ENCODE results near the gene SEMA3F. TPM values are rescaled to one million over a fixed set of nuclear protein-coding genes. Genes with fewer than 3 reads are reported as not detected.

The SEMA3F gene
- total and polyA plus RNA-seq, 2 donors (not counting 3 experiments of a cell fraction or from before 2014, with no cell fraction given): 65.8 to 99.1 TPM

DNA sequence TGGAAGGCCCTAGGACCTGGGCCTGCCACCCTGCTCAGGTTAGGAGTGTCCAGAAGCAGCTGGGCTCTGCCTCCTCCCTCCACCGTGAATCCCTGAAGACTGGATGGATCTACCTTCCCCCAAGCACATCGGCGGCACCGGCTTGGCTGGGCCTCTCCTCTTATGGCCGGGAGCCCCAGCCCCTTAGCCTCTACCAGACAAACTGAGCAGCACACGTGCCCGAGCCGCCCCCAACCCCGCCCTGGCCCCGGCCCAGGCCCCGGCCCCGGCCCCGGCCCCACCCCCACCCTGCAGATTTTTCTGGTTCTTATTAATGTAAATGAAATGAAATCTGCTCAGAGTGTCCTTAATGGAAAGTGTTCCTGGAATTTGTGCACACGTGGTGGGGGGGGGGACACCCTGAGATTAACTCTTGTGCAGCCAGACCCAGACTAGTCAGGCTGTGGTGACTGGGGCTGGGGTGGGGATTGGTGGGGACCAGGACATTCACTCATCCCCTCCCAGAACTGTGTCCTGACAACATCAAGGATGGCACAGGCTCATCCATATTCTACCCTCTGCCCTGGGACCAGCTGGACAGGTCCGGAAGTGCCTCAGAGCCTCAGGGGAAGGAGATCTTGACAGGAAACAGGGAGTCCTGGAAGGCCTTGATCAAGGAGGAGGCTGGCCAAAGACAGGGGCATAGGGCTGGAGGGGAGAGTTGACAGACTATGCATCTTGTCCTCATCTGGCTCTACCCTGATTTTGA lies 30.9 kb upstream of the SEMA3F start:
- dilution Hi-C loops (cut with MboI; ENCODE audit: extremely low pct_ligation_motif_present, low sequenced_read_pairs): no loop called here
- no peak for DNase-seq (ENCODE audit: low read depth, low spot score)
- BruUV-seq (replicated peaks): no TSS peak
- Histone ChIP-seq H3K27me3 (ENCODE audit: control insufficient read depth in 2 of 2, insufficient read depth in 2 of 2, low read length in 2 of 2) (no peaks in the 10 kb centered on the region), H3K79me2 (ENCODE audit: control insufficient read depth, insufficient read depth, low read length) (no peaks in the 10 kb centered on the region), H3K4me1 (ENCODE audit: control insufficient read depth, extremely low read depth, insufficient read depth, low read length) (peaks cover 7% of the 10 kb centered on the region), H3K27ac (ENCODE audit: insufficient read depth, low read depth, low read length) (no peak overlapping the region), H4K20me1 (replicated peaks; ENCODE audit: control insufficient read depth, extremely low read depth, insufficient read depth, low read length) (no peaks in the 10 kb centered on the region), H3K36me3 (ENCODE audit: control insufficient read depth in 2 of 2, extremely low read depth in 1 of 2, insufficient read depth in 2 of 2, low read length in 2 of 2) (peaks cover 0 to 12% of the 10 kb centered on the region in 2 experiments), H3K9me1 (replicated peaks; ENCODE audit: control insufficient read depth, extremely low read depth, insufficient read depth, low read length) (no peaks in the 10 kb centered on the region), H2AFZ (ENCODE audit: low read depth, low read length) (no peak overlapping the region), H3K9me3 (replicated peaks; ENCODE audit: control insufficient read depth, insufficient read depth, low read length) (no peaks in the 10 kb centered on the region), H3K9ac (replicated peaks; ENCODE audit: extremely low read depth, insufficient read depth, low read length) (no peak overlapping the region), H3K4me2 (ENCODE audit: insufficient read depth, low read length) (no peak overlapping the region), H3K4me3 (replicated peaks in 1 of 3; ENCODE audit: insufficient read depth in 1 of 3, low read depth in 1 of 3, low read length in 3 of 3) (no peak overlapping the region)
- POLR2A ChIA-PET: no interaction called here
- peak; percentile 26 for FAIRE-seq
- CTCF ChIA-PET: interaction anchor here (3.0 to 6.3 kb wide), 3 partner anchors 11 to 67 kb away, joined by 15 to 177 read pairs (median 40); partner anchors contain the start of gene GNAT1
- TF ChIP-seq POLR2AphosphoS5 (IDR thresholded peaks at IDR 0.05; ENCODE audit: insufficient read depth, low read depth, low read length): no peak
- no peak for TF ChIP-seq JUN (IDR thresholded peaks at IDR 0.05; ENCODE audit: borderline replicate concordance, insufficient read depth, insufficient read length, low read depth)
- TF ChIP-seq GATA2 (IDR thresholded peaks at IDR 0.05; ENCODE audit: insufficient read depth, insufficient read length, low read depth, low read length): no peak
- no peak for TF ChIP-seq MYC (IDR thresholded peaks at IDR 0.05; ENCODE audit: low read depth, low read length)
- TF ChIP-seq, protein P1, sequence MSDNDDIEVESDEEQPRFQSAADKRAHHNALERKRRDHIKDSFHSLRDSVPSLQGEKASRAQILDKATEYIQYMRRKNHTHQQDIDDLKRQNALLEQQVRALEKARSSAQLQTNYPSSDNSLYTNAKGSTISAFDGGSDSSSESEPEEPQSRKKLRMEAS (IDR thresholded peaks at IDR 0.05; ENCODE audit: insufficient read depth, insufficient read length): no peak
- TF ChIP-seq, protein P2, sequence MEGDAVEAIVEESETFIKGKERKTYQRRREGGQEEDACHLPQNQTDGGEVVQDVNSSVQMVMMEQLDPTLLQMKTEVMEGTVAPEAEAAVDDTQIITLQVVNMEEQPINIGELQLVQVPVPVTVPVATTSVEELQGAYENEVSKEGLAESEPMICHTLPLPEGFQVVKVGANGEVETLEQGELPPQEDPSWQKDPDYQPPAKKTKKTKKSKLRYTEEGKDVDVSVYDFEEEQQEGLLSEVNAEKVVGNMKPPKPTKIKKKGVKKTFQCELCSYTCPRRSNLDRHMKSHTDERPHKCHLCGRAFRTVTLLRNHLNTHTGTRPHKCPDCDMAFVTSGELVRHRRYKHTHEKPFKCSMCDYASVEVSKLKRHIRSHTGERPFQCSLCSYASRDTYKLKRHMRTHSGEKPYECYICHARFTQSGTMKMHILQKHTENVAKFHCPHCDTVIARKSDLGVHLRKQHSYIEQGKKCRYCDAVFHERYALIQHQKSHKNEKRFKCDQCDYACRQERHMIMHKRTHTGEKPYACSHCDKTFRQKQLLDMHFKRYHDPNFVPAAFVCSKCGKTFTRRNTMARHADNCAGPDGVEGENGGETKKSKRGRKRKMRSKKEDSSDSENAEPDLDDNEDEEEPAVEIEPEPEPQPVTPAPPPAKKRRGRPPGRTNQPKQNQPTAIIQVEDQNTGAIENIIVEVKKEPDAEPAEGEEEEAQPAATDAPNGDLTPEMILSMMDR (IDR thresholded peaks at IDR 0.05; ENCODE audit: extremely low read depth in 1 of 2, insufficient read depth in 1 of 2, low read depth in 1 of 2, low read length in 2 of 2): no peak
- TF ChIP-seq POLR2A (IDR thresholded peaks at IDR 0.05; ENCODE audit: low read depth, low read length): no peak
- intact Hi-C loops (cut with micrococcal nuclease): loop anchor here (10.0 kb wide), 1 partner anchor 141 kb away; the partner anchor contains the start of gene SEMA3B

Measured in endothelial cell of umbilical vein (primary cell).